Measurements from ENCODE around the gene GRAMD4.

DNA sequence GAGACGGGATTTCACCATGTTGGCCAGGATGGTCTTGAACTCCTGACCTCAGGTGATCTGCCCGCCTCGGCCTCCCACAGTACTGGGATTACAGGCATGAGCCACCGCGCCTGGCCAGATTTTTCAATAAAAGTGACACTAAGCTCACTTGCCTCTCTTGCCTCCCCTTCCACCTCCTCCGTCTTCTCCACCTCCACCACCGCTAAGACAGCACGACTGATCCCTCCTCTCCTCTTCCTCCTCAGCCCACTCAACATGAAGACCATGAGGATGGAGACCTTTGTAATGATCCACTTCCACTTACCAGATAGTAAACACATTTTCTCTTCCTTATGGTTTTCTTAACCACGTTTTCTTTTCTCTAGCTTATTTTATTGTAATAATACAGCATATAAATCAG is 103.7 kb downstream of the GRAMD4 start:
- TF ChIP-seq, protein P1, sequence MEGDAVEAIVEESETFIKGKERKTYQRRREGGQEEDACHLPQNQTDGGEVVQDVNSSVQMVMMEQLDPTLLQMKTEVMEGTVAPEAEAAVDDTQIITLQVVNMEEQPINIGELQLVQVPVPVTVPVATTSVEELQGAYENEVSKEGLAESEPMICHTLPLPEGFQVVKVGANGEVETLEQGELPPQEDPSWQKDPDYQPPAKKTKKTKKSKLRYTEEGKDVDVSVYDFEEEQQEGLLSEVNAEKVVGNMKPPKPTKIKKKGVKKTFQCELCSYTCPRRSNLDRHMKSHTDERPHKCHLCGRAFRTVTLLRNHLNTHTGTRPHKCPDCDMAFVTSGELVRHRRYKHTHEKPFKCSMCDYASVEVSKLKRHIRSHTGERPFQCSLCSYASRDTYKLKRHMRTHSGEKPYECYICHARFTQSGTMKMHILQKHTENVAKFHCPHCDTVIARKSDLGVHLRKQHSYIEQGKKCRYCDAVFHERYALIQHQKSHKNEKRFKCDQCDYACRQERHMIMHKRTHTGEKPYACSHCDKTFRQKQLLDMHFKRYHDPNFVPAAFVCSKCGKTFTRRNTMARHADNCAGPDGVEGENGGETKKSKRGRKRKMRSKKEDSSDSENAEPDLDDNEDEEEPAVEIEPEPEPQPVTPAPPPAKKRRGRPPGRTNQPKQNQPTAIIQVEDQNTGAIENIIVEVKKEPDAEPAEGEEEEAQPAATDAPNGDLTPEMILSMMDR (IDR thresholded peaks at IDR 0.05; ENCODE audit: low read length), result no peak
- no peak for TF ChIP-seq EZH2 (IDR thresholded peaks at IDR 0.05; ENCODE audit: borderline replicate concordance, low read length)

All from OCI-LY1 (cell line).